Brain microvascular endothelial cell (primary cell): ENCODE measurements around the gene ETF1.

Experiments used
- DNase-seq: peaks from one replicate; pipeline ENCODE4 v3.0.0-alpha.2; 2020
- H3K27ac ChIP-seq: fragments of 250-450 bp; sonication (Bioruptor Pico); 2 replicates; pipeline ENCODE4 v1.5.1; 2020; ENCODE audit warnings: mild to moderate bottlenecking, moderate library complexity
- H3K27me3 ChIP-seq: fragments of 250-450 bp; sonication (Bioruptor Pico); replicated peaks from 2 replicates; pipeline ENCODE4 v1.5.1; 2020; ENCODE audit warnings: mild to moderate bottlenecking
- H3K36me3 ChIP-seq: fragments of 250-450 bp; sonication (Bioruptor Pico); replicated peaks from 2 replicates; pipeline ENCODE4 v1.5.1; 2020; ENCODE audit warnings: mild to moderate bottlenecking
- H3K4me3 ChIP-seq: 2 replicates; pipeline ENCODE4 v1.5.1; 2011; ENCODE audit warnings: low read depth, mild to moderate bottlenecking, control low read depth, low read length, moderate library complexity
- CTCF ChIP-seq: IDR thresholded peaks from 2 replicates; pipeline ENCODE4 v1.5.1; 2011; ENCODE audit warnings: low read depth, mild to moderate bottlenecking, moderate library complexity, low read length, control low read depth, inconsistent platforms; ENCODE audit errors: missing control alignments
- in situ Hi-C: cut with HindIII; loops from 2 replicates; pipeline ENCODE4 v1.10.0; 2017; ENCODE audit warnings: low sequenced_read_pairs, low pct_ligation_motif_present

ETF1 gene

GRCh38 chr5:138568061-138568824 lies 25.2 kb upstream of the ETF1 start:
- Histone ChIP-seq H3K36me3 (peaks cover 92% of the 10 kb centered on the region), H3K4me3 (no peak overlapping the region), H3K27ac (no peak overlapping the region), H3K27me3 (no peaks in the 10 kb centered on the region)
- TF ChIP-seq CTCF = no peak
- in situ Hi-C loops = no loop called here
- DNase-seq = peak; percentile 65

DNA sequence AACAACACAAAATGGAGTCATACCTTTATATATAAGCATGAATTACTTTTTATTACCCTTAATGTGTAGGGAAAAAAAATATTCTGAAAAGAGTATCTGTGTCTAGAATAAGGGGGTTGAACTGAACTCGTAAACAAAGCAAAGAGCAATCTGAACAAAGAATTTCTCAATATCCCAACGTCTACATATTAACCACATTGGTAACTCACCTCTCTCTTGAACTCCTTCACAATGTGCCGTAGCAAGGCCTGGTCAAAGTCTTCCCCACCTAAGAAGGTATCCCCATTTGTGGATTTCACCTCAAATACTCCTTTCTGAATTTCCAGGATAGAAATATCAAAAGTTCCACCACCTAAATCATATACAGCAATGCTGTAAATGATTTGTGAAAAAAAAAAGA lies 23.8 kb upstream of the ETF1 start:
- in situ Hi-C loops = no loop called here
- no peak for TF ChIP-seq CTCF
- H3K27ac ChIP-seq = no peak overlapping the region
- DNase-seq = no peak
- H3K27me3 ChIP-seq = no peaks in the 10 kb centered on the region
- H3K4me3 ChIP-seq = no peak overlapping the region
- peaks cover 86% of the 10 kb centered on the region for H3K36me3 ChIP-seq

GRCh38 chr5:138565100-138565821 lies 22.2 kb upstream of the ETF1 start:
- TF ChIP-seq CTCF = no peak
- no peak for DNase-seq
- Histone ChIP-seq H3K27ac (no peak overlapping the region), H3K36me3 (peaks cover 90% of the 10 kb centered on the region), H3K27me3 (no peaks in the 10 kb centered on the region), H3K4me3 (no peak overlapping the region)
- in situ Hi-C loops = no loop called here

DNA sequence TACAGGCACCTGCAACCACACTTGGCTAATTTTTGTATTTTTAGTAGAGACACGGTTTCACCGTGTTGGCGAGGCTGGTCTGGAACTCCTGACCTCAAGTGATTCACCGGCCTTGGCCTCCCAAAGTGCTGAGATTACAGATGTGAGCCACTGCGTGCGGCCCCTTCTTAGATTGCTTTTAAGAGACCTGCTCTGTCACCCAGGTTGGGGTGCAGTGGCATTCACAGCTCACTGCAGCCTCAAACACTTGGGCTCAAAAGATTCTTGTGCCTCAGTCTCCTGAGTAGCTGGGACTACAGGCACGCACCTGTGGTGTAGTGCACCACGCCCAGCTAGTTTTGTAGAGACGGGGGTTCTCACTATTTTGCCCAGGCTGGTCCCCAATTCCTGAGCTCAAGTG lies 21.2 kb upstream of the ETF1 start:
- no peak for DNase-seq
- in situ Hi-C loops = no loop called here
- TF ChIP-seq CTCF = no peak
- no peak overlapping the region for H3K27ac ChIP-seq
- H3K36me3 ChIP-seq = peaks cover 90% of the 10 kb centered on the region
- H3K4me3 ChIP-seq = no peak overlapping the region
- H3K27me3 ChIP-seq = no peaks in the 10 kb centered on the region

DNA sequence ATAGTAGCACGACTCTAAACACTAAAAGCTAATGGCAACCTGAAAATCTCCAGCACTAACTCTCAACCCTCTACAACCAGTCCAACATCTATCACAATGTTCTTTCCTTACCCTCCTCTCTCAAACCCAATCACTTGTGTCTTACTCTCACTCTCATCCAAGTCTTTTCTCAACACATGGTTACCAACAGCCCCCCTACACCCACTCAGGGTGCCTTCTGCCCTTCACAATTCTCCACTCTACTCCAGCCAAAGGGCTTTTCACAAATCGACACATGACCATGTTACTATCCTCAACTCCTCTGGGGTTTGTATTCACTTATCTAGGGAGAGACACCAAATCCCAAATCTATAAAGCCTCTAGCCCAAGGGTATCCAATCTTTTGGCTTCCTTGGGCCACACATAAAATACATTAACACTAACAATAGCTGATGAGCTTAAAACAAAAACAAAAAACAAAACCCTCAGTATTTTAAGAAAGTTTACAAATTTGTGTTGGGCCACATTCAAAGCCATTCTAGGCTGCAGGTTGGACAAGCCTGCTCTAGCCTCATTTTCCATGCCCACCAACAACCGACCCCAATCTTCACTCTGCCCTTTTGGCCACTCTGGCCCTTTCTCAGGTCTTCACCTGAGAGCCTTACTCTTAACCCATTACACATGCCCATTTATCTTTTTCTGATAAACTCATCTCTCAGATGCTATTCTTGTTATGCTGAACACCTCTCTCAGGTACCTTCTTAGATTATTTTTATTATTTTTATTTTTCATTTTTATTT lies 20.5 kb upstream of the ETF1 start:
- Histone ChIP-seq H3K36me3 (peaks cover 90% of the 10 kb centered on the region), H3K4me3 (no peak overlapping the region), H3K27me3 (no peaks in the 10 kb centered on the region), H3K27ac (no peak overlapping the region)
- in situ Hi-C loops = no loop called here
- DNase-seq = no peak
- TF ChIP-seq CTCF = no peak
